ENCODE measurements around the gene OPCML.

Gene OPCML

GRCh38 chr11:133053124-133053776 is 479.1 kb downstream of the OPCML start:
- peaks cover 23% of the 10 kb centered on the region for H3K4me1 Mint-ChIP-seq
- no peak for TF ChIP-seq CTCF (IDR thresholded peaks at IDR 0.05)
- H3K4me3 Mint-ChIP-seq, result no peak overlapping the region
- H3K27ac Mint-ChIP-seq, result no peak overlapping the region
- no peaks in the 10 kb centered on the region for H3K9me3 Mint-ChIP-seq
- H3K27me3 Mint-ChIP-seq (ENCODE audit: low read depth, poor library complexity), result peaks cover 10% of the 10 kb centered on the region
- no peak for DNase-seq
- no peaks in the 10 kb centered on the region for H3K36me3 Mint-ChIP-seq (ENCODE audit: low read depth)

GRCh38 chr11:133052537-133052936 is 479.8 kb downstream of the OPCML start:
- no peaks in the 10 kb centered on the region for H3K9me3 Mint-ChIP-seq
- DNase-seq, result no peak
- H3K36me3 Mint-ChIP-seq (ENCODE audit: low read depth), result no peaks in the 10 kb centered on the region
- no peak overlapping the region for H3K4me3 Mint-ChIP-seq
- peaks cover 30% of the 10 kb centered on the region for H3K4me1 Mint-ChIP-seq
- peaks cover 10% of the 10 kb centered on the region for H3K27me3 Mint-ChIP-seq (ENCODE audit: low read depth, poor library complexity)
- TF ChIP-seq CTCF (IDR thresholded peaks at IDR 0.05), result no peak
- H3K27ac Mint-ChIP-seq, result no peak overlapping the region

- H3K36me3 Mint-ChIP-seq (ENCODE audit: low read depth), result no peaks in the 10 kb centered on the region
- no peaks in the 10 kb centered on the region for H3K9me3 Mint-ChIP-seq
- H3K27me3 Mint-ChIP-seq (ENCODE audit: low read depth, poor library complexity), result peaks cover 14% of the 10 kb centered on the region
- H3K4me3 Mint-ChIP-seq, result no peak overlapping the region
- no peak for TF ChIP-seq CTCF (IDR thresholded peaks at IDR 0.05)
- no peak for DNase-seq
- H3K27ac Mint-ChIP-seq, result no peak overlapping the region
- peaks cover 36% of the 10 kb centered on the region for H3K4me1 Mint-ChIP-seq
Measured at GRCh38 chr11:133049244-133050019, 482.9 kb downstream of the OPCML start.

GRCh38 chr11:133048270-133048669 is 484.0 kb downstream of the OPCML start:
- H3K4me3 Mint-ChIP-seq, result no peak overlapping the region
- no peaks in the 10 kb centered on the region for H3K36me3 Mint-ChIP-seq (ENCODE audit: low read depth)
- H3K4me1 Mint-ChIP-seq, result peaks cover 36% of the 10 kb centered on the region
- no peak for TF ChIP-seq CTCF (IDR thresholded peaks at IDR 0.05)
- peaks cover 14% of the 10 kb centered on the region for H3K27me3 Mint-ChIP-seq (ENCODE audit: low read depth, poor library complexity)
- no peaks in the 10 kb centered on the region for H3K9me3 Mint-ChIP-seq
- H3K27ac Mint-ChIP-seq, result no peak overlapping the region
- no peak for DNase-seq

GRCh38 chr11:133047771-133048115 is 484.6 kb downstream of the OPCML start:
- no peak overlapping the region for H3K4me3 Mint-ChIP-seq
- peaks cover 41% of the 10 kb centered on the region for H3K4me1 Mint-ChIP-seq

More at GRCh38 chr11:133047771-133048115, 484.6 kb downstream of the OPCML start:
- H3K36me3 Mint-ChIP-seq (ENCODE audit: low read depth), result no peaks in the 10 kb centered on the region
- peaks cover 14% of the 10 kb centered on the region for H3K27me3 Mint-ChIP-seq (ENCODE audit: low read depth, poor library complexity)
- no peak overlapping the region for H3K27ac Mint-ChIP-seq
- no peaks in the 10 kb centered on the region for H3K9me3 Mint-ChIP-seq
- DNase-seq, result no peak
- TF ChIP-seq CTCF (IDR thresholded peaks at IDR 0.05), result no peak

All from nephron progenitor cell (in vitro differentiated cells).